Peyer's patch (tissue), 4 donors: Measurements from ENCODE around the gene NLGN4X. TPM values are rescaled to one million over a fixed set of nuclear protein-coding genes. Genes with fewer than 3 reads are reported as not detected.

ENCODE experiments used
- DNase-seq, 3 donors: peaks; one replicate each; pipeline ENCODE4 v3.0.0-alpha.2; 2017 to 2019
- H3K27ac ChIP-seq, 4 donors: fragments of 200-600 bp; sonication (generic); one replicate each; pipeline ENCODE4 v1.5.1; 2016 to 2019
- H3K27me3 ChIP-seq, 2 donors: fragments of 200-600 bp; sonication (generic); one replicate each; pipeline ENCODE4 v1.5.1; 2019
- H3K36me3 ChIP-seq, 3 donors: fragments of 200-600 bp; sonication (generic); one replicate each; pipeline ENCODE4 v1.5.1; 2016 to 2019
- H3K4me1 ChIP-seq, 4 donors: fragments of 200-600 bp; sonication (generic); one replicate each; pipeline ENCODE4 v1.5.1; 2016 to 2019
- H3K4me3 ChIP-seq, 4 donors: fragments of 200-600 bp; sonication (generic); 1 replicate in 3 of 4; 2 replicates in 1 of 4; pipeline ENCODE4 v1.5.1; 2016 to 2019; ENCODE audit warnings: mild to moderate bottlenecking in 1 of 4
- H3K9me3 ChIP-seq, 4 donors: fragments of 200-600 bp; sonication (generic); one replicate each; pipeline ENCODE4 v1.5.1; 2016 to 2019; ENCODE audit warnings: mild to moderate bottlenecking in 1 of 4
- POLR2A ChIP-seq, 2 donors: fragments of 450-650 bp; IDR thresholded peaks; one replicate each; pipeline ENCODE4 v1.5.1; 2017; ENCODE audit warnings: antibody characterized with exemption in 2 of 2, mild to moderate bottlenecking in 2 of 2, moderate library complexity in 2 of 2
- total RNA-seq, 4 donors: library from RNA; depleted of rRNA; stranded (reverse); fragments of >200 nt; gene quantifications; one replicate each; pipeline ENCODE4 v1.1.0, GENCODE V29; 2016
- TF ChIP-seq, protein P1 (sequence below), 6 experiments: fragments of 450-650 bp in 4 of 6; fragments of 200-600 bp in 2 of 6; sonication (generic) in 1 of 6; IDR thresholded peaks; one replicate each; pipeline ENCODE4 v1.5.1; 2017 to 2019; ENCODE audit warnings: antibody characterized with exemption in 6 of 6, mild to moderate bottlenecking in 3 of 6, moderate library complexity in 1 of 6

NLGN4X gene
- total RNA-seq, 4 donors from 2014 or later = 1.1 to 5.0 (median 2.4) TPM

DNA sequence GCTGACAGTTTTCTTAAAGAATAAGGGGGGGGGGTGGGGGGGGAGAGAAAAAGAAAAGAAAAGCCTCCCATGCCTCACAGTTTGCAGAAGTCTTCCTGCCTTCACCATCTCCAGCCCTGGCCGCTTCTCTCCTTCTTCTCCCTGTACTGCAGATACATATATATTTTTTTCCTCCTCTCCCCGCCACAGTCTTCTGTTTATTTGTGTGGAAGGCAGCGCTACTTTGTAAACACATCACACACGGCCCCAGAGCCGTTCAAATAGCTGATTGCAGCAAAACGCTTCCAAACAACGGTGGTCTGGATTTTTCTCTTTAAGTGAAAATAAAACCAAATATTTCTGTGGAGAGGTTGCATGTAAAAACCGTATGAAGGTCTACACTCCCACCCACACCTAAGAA, 732 bp downstream of the NLGN4X start:
- TF ChIP-seq POLR2A (IDR thresholded peaks at IDR 0.05) = no peak
- TF ChIP-seq, protein P1, sequence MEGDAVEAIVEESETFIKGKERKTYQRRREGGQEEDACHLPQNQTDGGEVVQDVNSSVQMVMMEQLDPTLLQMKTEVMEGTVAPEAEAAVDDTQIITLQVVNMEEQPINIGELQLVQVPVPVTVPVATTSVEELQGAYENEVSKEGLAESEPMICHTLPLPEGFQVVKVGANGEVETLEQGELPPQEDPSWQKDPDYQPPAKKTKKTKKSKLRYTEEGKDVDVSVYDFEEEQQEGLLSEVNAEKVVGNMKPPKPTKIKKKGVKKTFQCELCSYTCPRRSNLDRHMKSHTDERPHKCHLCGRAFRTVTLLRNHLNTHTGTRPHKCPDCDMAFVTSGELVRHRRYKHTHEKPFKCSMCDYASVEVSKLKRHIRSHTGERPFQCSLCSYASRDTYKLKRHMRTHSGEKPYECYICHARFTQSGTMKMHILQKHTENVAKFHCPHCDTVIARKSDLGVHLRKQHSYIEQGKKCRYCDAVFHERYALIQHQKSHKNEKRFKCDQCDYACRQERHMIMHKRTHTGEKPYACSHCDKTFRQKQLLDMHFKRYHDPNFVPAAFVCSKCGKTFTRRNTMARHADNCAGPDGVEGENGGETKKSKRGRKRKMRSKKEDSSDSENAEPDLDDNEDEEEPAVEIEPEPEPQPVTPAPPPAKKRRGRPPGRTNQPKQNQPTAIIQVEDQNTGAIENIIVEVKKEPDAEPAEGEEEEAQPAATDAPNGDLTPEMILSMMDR (IDR thresholded peaks at IDR 0.05) = no peak
- no peaks in the 10 kb centered on the region for H3K9me3 ChIP-seq
- H3K4me1 ChIP-seq = no peaks in the 10 kb centered on the region
- no peak for DNase-seq
- no peaks in the 10 kb centered on the region for H3K27me3 ChIP-seq
- no peak overlapping the region for H3K27ac ChIP-seq
- H3K4me3 ChIP-seq = peak overlapping the region in 1 of 4 donors; percentile 49
- H3K36me3 ChIP-seq = no peaks in the 10 kb centered on the region

DNA sequence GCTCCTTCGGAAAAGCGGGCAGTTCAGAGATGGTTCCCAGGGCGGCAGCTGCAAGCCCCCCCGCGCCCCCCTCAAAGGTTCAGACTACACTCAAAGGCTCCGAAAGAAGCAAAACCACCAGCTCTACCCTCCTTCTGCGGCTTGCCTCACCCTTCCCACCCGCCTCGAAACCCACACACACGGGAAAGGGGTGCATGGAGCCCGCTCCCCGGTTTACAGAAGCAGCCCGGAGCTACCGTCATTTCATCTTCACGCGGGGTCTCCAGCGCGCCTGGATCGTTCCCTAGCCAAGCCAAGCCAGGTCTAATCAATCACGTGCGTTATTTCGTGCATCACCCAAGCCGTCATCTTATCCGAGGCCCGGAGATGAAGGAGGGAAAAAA, 1.2 kb downstream of the NLGN4X start:
- DNase-seq = no peak

DNA sequence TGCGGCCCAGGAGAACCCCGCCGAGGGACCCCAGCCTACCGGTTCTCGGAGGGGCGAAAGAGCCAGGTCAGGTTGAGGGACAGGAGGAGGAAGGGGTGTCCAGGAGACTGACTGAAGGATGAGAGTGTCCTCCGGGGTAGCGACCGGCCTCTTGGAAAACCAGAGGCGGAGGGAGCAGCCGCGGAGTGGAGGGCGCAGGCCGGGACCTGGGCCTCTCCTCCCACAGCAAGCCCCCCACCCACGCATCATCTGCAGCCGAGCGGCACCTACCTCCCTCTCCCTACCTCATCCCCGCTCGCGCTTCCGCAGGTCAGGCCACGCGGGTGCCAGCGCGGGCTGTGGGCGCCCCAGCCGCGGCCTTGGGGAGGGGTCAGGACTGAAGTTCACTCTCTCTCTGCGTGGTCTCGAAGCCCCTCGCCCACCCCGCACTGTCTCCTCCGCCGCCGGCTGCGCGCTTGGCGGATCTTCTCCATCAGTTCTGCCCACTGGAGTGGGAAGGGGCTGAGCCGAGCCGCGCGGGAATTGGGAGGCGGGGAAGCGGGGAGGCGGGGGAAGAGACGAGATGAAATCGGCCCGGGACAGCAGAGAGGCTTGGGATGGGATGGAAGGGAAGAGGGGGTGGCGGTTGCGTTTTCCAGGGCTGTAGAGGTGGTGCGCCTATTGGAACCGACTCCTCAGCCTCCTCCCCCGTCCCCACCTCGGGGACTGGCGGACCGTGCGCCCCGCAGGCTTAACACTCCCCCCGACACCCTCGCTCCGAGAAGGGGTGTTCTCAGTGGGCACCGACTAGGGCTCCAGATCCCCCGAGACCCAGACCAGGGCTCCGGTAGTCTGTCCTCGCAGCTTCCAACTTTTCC, 1.8 kb downstream of the NLGN4X start:
- DNase-seq = peak in 1 of 3 donors; percentile 33
- no peaks in the 10 kb centered on the region for H3K9me3 ChIP-seq
- H3K4me3 ChIP-seq = peak overlapping the region; percentile 21 to 49 (median 30)
- peak overlapping the region in 3 of 4 donors; percentile 25 to 63 (median 39) for H3K27ac ChIP-seq
- H3K4me1 ChIP-seq = no peaks in the 10 kb centered on the region
- TF ChIP-seq, protein P1 (IDR thresholded peaks at IDR 0.05) = no peak
- no peak for TF ChIP-seq POLR2A (IDR thresholded peaks at IDR 0.05)
- H3K27me3 ChIP-seq = no peaks in the 10 kb centered on the region
- no peaks in the 10 kb centered on the region for H3K36me3 ChIP-seq

More for the DNA sequence above, 1.2 kb downstream of the NLGN4X start:
- Histone ChIP-seq H3K27ac (peak overlapping the region in 1 of 4 donors; percentile 63), H3K36me3 (no peaks in the 10 kb centered on the region), H3K9me3 (no peaks in the 10 kb centered on the region), H3K27me3 (no peaks in the 10 kb centered on the region), H3K4me3 (peak overlapping the region in 3 of 4 donors; percentile 21 to 49 (median 24)), H3K4me1 (no peaks in the 10 kb centered on the region)
- no peak for TF ChIP-seq POLR2A (IDR thresholded peaks at IDR 0.05)
- TF ChIP-seq, protein P1 (IDR thresholded peaks at IDR 0.05) = no peak

DNA sequence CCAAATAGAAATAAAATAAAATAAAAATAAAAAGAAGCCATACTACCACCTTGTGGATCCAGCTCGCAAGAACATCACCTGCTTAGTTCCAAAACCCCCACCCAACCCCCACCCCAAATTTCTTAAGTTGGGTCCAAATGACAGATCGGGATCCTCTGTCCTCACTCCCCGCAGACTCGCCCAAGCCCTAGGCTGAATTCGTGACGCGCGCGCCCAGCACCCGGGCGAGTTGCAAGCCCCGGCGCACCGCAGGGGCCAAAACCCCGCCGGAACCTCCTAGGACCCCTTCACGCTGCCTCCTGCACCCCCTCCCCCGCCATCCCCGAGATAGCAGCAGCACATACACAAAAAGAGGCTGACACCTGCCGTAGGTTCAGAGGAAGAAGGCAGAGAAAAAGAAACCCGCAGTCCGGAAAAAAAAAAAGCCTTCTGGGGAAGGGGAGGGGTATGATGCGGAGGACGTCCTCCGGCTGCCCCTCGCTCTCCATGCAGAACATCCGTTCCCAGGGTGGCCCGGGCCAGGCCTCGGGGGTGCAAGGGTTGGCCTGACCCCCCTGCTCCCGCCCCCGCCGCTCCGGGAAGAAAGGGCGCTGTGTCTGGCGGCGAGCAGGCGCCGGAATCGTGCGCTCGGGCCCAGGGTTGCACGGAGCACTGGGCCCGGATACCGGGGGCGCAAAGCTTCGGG, 2.6 kb downstream of the NLGN4X start:
- peak overlapping the region in 2 of 4 donors; percentile 25 to 63 for H3K27ac ChIP-seq
- no peaks in the 10 kb centered on the region for H3K36me3 ChIP-seq
- DNase-seq = no peak
- no peak for TF ChIP-seq POLR2A (IDR thresholded peaks at IDR 0.05)
- TF ChIP-seq, protein P1 (IDR thresholded peaks at IDR 0.05) = no peak
- H3K4me3 ChIP-seq = peak overlapping the region; percentile 21 to 49 (median 30)
- no peaks in the 10 kb centered on the region for H3K9me3 ChIP-seq
- no peaks in the 10 kb centered on the region for H3K27me3 ChIP-seq
- H3K4me1 ChIP-seq = no peaks in the 10 kb centered on the region

DNA sequence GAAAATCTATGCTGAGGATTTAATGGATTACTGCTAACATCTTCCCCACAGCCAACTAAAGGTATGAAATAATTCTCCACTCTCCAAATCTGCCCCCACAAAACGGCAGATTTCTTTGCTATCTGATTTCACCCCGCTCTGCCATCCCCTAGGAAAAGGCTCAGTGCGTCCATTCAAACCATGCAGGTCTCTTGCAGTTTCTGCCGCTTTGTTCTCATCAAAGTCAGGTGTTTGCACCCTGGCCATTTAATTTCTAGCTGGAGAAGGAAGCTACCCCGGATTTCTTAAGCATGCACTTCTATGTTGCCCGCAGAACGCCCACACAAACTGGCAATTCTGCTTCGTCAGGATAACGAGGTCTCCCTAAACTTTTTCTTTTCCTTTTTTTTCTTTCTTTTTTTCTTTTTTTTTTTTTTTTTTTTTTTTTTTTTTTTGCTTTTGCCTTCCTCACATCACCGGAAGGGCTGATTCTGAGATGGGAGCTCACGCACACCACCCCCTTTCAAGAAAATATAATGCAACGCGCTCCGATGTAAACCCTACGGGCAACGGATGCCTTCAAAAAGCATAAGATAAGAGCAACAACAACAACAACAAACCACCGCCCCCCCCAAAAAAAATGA, 3.3 kb downstream of the NLGN4X start:
- Histone ChIP-seq H3K4me3 (peak overlapping the region in 1 of 4 donors; percentile 49), H3K27me3 (no peaks in the 10 kb centered on the region), H3K36me3 (no peaks in the 10 kb centered on the region), H3K27ac (no peak overlapping the region), H3K4me1 (no peaks in the 10 kb centered on the region), H3K9me3 (no peaks in the 10 kb centered on the region)
- no peak for TF ChIP-seq POLR2A (IDR thresholded peaks at IDR 0.05)
- TF ChIP-seq, protein P1 (IDR thresholded peaks at IDR 0.05) = no peak
- DNase-seq = no peak
